HepG2 (cell line): ENCODE results near the gene SLC7A8. TPM values are rescaled to one million over a fixed set of nuclear protein-coding genes. Genes with fewer than 3 reads are reported as not detected.
A peak's percentile ranks its signal among the peaks of the same experiment; 100 is the strongest.

Source experiments
- ATAC-seq: fragments of 200-7000 bp; cut with Tn5 transposase; 3 replicates; pipeline ENCODE4 v1.9.1; 2020; ENCODE audit warnings: mild to moderate bottlenecking, moderate library complexity
- BruUV-seq: library from RNA; stranded (reverse); fragments of 400-500 nt; replicated peaks from 2 replicates; lab custom pipeline; 2021; lab: Mats Ljungman, UMichigan
- CTCF ChIA-PET: fragments of 300-600 bp; formaldehyde crosslinking; extraction: SDS; loops from one replicate; lab custom pipeline; 2021; ENCODE audit warnings: low total read pairs, inconsistent platforms, low intra/inter-chr PET ratio; lab: Yijun Ruan, JAX
- POLR2A ChIA-PET: fragments of 350-600 bp; sonication (Branson Sonifier 250); formaldehyde crosslinking; loops from one replicate; lab custom pipeline; 2020; ENCODE audit warnings: antibody characterized with exemption, inconsistent platforms; lab: Yijun Ruan, JAX
- DNase-seq: peaks from one replicate; pipeline ENCODE4 v3.0.0-alpha.2; 2015; ENCODE audit warnings: low spot score
- FAIRE-seq: peaks from 3 replicates; lab custom pipeline; 2011; peaks lifted over from hg19 to GRCh38; lab: Jason Lieb, UNC
- H2AFZ ChIP-seq: one replicate; pipeline ENCODE4 v1.6.1; 2011; ENCODE audit warnings: low read length, inconsistent platforms
- H3K27ac ChIP-seq: fragments of 300-600 bp; 3 replicates; pipeline ENCODE4 v1.8.0; 2011; ENCODE audit warnings: mixed run types, mild to moderate bottlenecking, mixed read lengths, low read length, inconsistent platforms; ENCODE audit not compliant: insufficient read depth; ENCODE audit errors: extremely low read length
- H3K27me3 ChIP-seq, 2 experiments: fragments of 200-600 bp in 1 of 2; 2 replicates in 1 of 2; 3 replicates in 1 of 2; pipeline versions ENCODE4 v1.6.0 to v1.8.0; 2011; ENCODE audit warnings: low read length in 2 of 2, mild to moderate bottlenecking in 2 of 2, moderate library complexity in 2 of 2, inconsistent platforms in 1 of 2; ENCODE audit not compliant: insufficient read depth in 2 of 2, control insufficient read depth in 1 of 2
- H3K36me3 ChIP-seq, 2 experiments: fragments of 200-600 bp in 1 of 2; replicated peaks in 1 of 2; 2 replicates in 1 of 2; 3 replicates in 1 of 2; pipeline versions ENCODE4 v1.5.1 to v1.8.0; 2011; ENCODE audit warnings: low read length in 2 of 2, inconsistent platforms in 1 of 2; ENCODE audit not compliant: insufficient read depth in 2 of 2, control insufficient read depth in 1 of 2
- H3K4me1 ChIP-seq: 2 replicates; pipeline ENCODE4 v1.5.1; 2012; ENCODE audit warnings: low read length, inconsistent platforms; ENCODE audit not compliant: insufficient read depth
- H3K4me2 ChIP-seq: 2 replicates; pipeline ENCODE4 v1.6.0; 2011; ENCODE audit warnings: low read depth, low read length, inconsistent platforms
- H3K4me3 ChIP-seq, 3 experiments: fragments of 200-600 bp in 1 of 3; sonication (generic), shearing (Covaris generic) in 1 of 3; replicated peaks in 1 of 3; 2 replicates each; pipeline ENCODE4 v1.5.1; 2011 to 2016; ENCODE audit warnings: low read length in 3 of 3, inconsistent platforms in 2 of 3, low read depth in 2 of 3, mild to moderate bottlenecking in 2 of 3, control low read depth in 1 of 3, mixed read lengths in 1 of 3; ENCODE audit not compliant: insufficient read depth in 1 of 3
- H3K79me2 ChIP-seq: one replicate; pipeline ENCODE4 v1.6.1; 2011; ENCODE audit warnings: low read length, inconsistent platforms; ENCODE audit not compliant: insufficient read depth
- H3K9ac ChIP-seq: 2 replicates; pipeline ENCODE4 v1.6.0; 2011; ENCODE audit warnings: mild to moderate bottlenecking, low read depth, low read length, inconsistent platforms; ENCODE audit not compliant: insufficient read depth
- H3K9me3 ChIP-seq: 2 replicates; pipeline ENCODE4 v1.5.1; 2012; ENCODE audit warnings: mild to moderate bottlenecking, low read length
- H4K20me1 ChIP-seq: 2 replicates; pipeline ENCODE4 v1.6.0; 2011; ENCODE audit warnings: inconsistent platforms, mild to moderate bottlenecking, low read length, moderate library complexity; ENCODE audit not compliant: insufficient read depth
- EZH2 ChIP-seq: conservative IDR thresholded peaks from 2 replicates; pipeline ENCODE4 v1.6.1; 2012; ENCODE audit warnings: mild to moderate bottlenecking, low read depth, low read length, moderate library complexity
- HBP1 ChIP-seq: IDR thresholded peaks from 2 replicates; pipeline ENCODE4 v1.6.1; 2016; ENCODE audit warnings: low read depth, control low read depth
- HIVEP1 ChIP-seq: sonication (generic); formaldehyde crosslinking; IDR thresholded peaks from 2 replicates; pipeline ENCODE4 v1.4.0; 2020; ENCODE audit warnings: mild to moderate bottlenecking, missing genetic modification reagents
- NFE2 ChIP-seq: sonication (generic); formaldehyde crosslinking; IDR thresholded peaks from 2 replicates; pipeline ENCODE4 v1.4.0; 2020; ENCODE audit warnings: missing genetic modification reagents
- NFIB ChIP-seq: sonication (generic); formaldehyde crosslinking; IDR thresholded peaks from 2 replicates; pipeline ENCODE4 v1.9.0; 2021; ENCODE audit warnings: missing genetic modification reagents, mild to moderate bottlenecking, borderline replicate concordance
- TRIM24 ChIP-seq: sonication (generic); formaldehyde crosslinking; IDR thresholded peaks from 2 replicates; pipeline ENCODE4 v1.8.0; 2022; ENCODE audit warnings: mild to moderate bottlenecking, missing genetic modification reagents
- ZBTB40 ChIP-seq, 2 experiments: fragments of 450-650 bp in 1 of 2; sonication (generic) in 1 of 2; formaldehyde crosslinking in 1 of 2; IDR thresholded peaks; 2 replicates each; pipeline versions ENCODE4 v1.6.1 to v1.8.0; 2016 to 2022; ENCODE audit warnings: antibody characterized with exemption in 1 of 2, mild to moderate bottlenecking in 1 of 2, missing genetic modification reagents in 1 of 2
- ZNF225 ChIP-seq: sonication (generic); formaldehyde crosslinking; IDR thresholded peaks from 2 replicates; pipeline ENCODE4 v1.4.0; 2020; ENCODE audit warnings: mild to moderate bottlenecking, missing genetic modification reagents
- ZNF768 ChIP-seq: sonication (generic); formaldehyde crosslinking; IDR thresholded peaks from 2 replicates; pipeline ENCODE4 v1.4.0; 2020; ENCODE audit warnings: missing genetic modification reagents
- ZNF839 ChIP-seq: sonication (generic); formaldehyde crosslinking; IDR thresholded peaks from 2 replicates; pipeline ENCODE4 v1.4.0; 2020; ENCODE audit warnings: missing genetic modification reagents, mild to moderate bottlenecking, borderline replicate concordance
- WGBS: methylation state at CpG from one replicate; pipeline ENCODE4 v1.1.6; 2017; ENCODE audit warnings: low lambda C conversion rate; 5-methylcytosine and 5-hydroxymethylcytosine counted together
- in situ Hi-C: cut with HindIII; loops from 2 replicates; pipeline ENCODE4 v1.10.0; 2017; ENCODE audit warnings: low pct_unique_long_range_greater_than_20kb; ENCODE audit not compliant: extremely low pct_ligation_motif_present
- intact Hi-C: fragments of 100-400 bp; cut with micrococcal nuclease; formaldehyde crosslinking; loops from one replicate; pipeline ENCODE4 v1.10.0; 2022; ENCODE audit not compliant: unreplicated experiment
- polyA plus RNA-seq, 8 experiments: library from polyadenylated mRNA; depleted of rRNA in 3 of 8; stranded (reverse) in 7 of 8; unstranded in 1 of 8; fragments of >200 nt; fragmentation: Illumina TruSeq in 4 of 8; extraction: Trizol in 4 of 8; gene quantifications; 2 replicates each; pipeline versions ENCODE4 v1.2.1 to v1.2.3, GENCODE V29; 2011 to 2016; ENCODE audit warnings: low read depth in 4 of 8, missing spikeins in 1 of 8, mixed read lengths in 1 of 8; ENCODE audit not compliant: insufficient read depth in 1 of 8
- total RNA-seq, 5 experiments: library from RNA; depleted of rRNA; stranded (reverse); fragments of >200 nt; fragmentation: Illumina TruSeq; extraction: Trizol; gene quantifications; 2 replicates each; pipeline ENCODE4 v1.2.3, GENCODE V29; 2016; ENCODE audit warnings: low read depth in 1 of 5

SLC7A8 gene
- total and polyA plus RNA-seq, 2 of the 13 experiments (the other 11 are each of a cell fraction or from before 2014, with no cell fraction given): 0.25 TPM; not detected in 1

GRCh38 chr14:23119363-23120327, 63.8 kb downstream of the SLC7A8 start:
- CTCF ChIA-PET: interaction anchor here (1.0 to 9.6 kb wide), 12 partner anchors 10 to 563 kb away, joined by 3 to 493 read pairs (median 7); partner anchors contain the start of gene SLC7A8
- no peak overlapping the region for H2AFZ ChIP-seq
- in situ Hi-C loops (loop anchor here (5.0 kb wide), 1 partner anchor 68 kb away; no protein-coding TSS in a partner anchor), intact Hi-C loops (loop anchor here (1.0 to 5.0 kb wide), 3 partner anchors 68 to 263 kb away; no protein-coding TSS in a partner anchor)
- no peaks in the 10 kb centered on the region for H3K9me3 ChIP-seq
- no peaks in the 10 kb centered on the region for H4K20me1 ChIP-seq
- peak; percentile 14 for ATAC-seq
- peaks cover 32% of the 10 kb centered on the region for H3K4me1 ChIP-seq
- DNase-seq: no peak
- H3K27ac ChIP-seq: no peak overlapping the region
- no TSS peak for BruUV-seq
- no peak overlapping the region; a peak in 1 of 6 replicates for H3K4me3 ChIP-seq
- WGBS: 30% methylated on average over 16 of the region's 16 CpGs
- no peak overlapping the region for H3K9ac ChIP-seq
- no peaks in the 10 kb centered on the region for H3K79me2 ChIP-seq
- H3K36me3 ChIP-seq: no peaks in the 10 kb centered on the region
- POLR2A ChIA-PET: interaction anchor here (1.0 to 2.2 kb wide), 2 partner anchors 24 to 182 kb away, joined by 3 to 17 read pairs; partner anchors contain the start of genes ACIN1 and C14orf119
- FAIRE-seq: no peak
- H3K4me2 ChIP-seq: peak overlapping the region; percentile 64; the same call in 1 of the 2 replicates
- peaks cover 51 to 94% of the 10 kb centered on the region in 2 experiments for H3K27me3 ChIP-seq
- TF ChIP-seq HBP1: 0 out of 2 replicates have a peak, but pooled peaks have one; percentile 32
- no peak for TF ChIP-seq NFE2 (CRISPR knock-in tag)
- TF ChIP-seq EZH2: 0 out of 2 replicates have a peak, but pooled peaks have one; percentile 23
- 0 out of 2 replicates have a peak, but pooled peaks have one; percentile 13 for TF ChIP-seq HIVEP1 (CRISPR knock-in tag)
- 0 out of 2 replicates have a peak, but pooled peaks have one; percentile 9 for TF ChIP-seq ZNF839
- 0 out of 2 replicates have a peak, but pooled peaks have one; percentile 60 for TF ChIP-seq NFIB
- TF ChIP-seq ZNF768 (CRISPR knock-in tag): peak; percentile 30; the same call in 1 of the 2 replicates
- TF ChIP-seq ZNF225: peak; percentile 84; the same call in 1 of the 2 replicates
- no peak for TF ChIP-seq ZBTB40 (IDR thresholded peaks at IDR 0.05)
- 0 out of 2 replicates have a peak, but pooled peaks have one; percentile 4 for TF ChIP-seq ZBTB40 (CRISPR knock-in tag; IDR thresholded peaks at IDR 0.05)
- 0 out of 2 replicates have a peak, but pooled peaks have one; percentile 28 for TF ChIP-seq TRIM24 (CRISPR knock-in tag)
